ENCODE measurements around the gene PKD1L1. TPM values are rescaled to one million over a fixed set of nuclear protein-coding genes. Genes with fewer than 3 reads are reported as not detected.

Gene PKD1L1
- total RNA-seq, 1 donor from 2014 or later, result 0.17 TPM

DNA sequence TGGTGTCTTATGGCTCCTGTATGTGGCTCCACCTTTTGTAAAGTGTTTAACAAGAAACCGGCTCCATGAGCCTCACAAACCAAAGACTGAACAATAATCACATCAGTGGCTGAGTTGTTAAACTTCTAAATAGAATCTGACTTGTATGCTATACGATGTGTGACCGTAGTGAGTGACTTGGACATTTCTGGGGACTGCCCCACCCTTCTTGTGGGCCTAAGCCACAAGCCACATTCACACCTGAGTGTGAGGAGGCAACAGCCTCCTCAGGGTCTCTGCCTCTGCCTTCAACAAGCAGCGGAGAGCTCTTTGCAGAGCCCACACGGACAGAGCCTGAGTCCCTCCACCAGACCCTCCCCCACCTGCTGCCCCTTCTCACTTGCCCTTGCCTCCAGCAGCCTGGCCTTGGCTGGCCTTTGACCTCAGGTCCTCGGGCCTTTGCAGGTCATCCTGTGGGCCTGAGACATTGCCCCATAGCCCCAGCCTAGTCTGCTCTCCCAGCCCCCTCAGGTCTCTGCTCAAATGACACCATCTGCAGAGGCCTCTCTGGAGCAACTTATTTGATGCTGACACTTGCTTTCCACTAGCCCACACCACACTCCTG lies 209.6 kb downstream of the PKD1L1 start:
- TF ChIP-seq, protein P1, sequence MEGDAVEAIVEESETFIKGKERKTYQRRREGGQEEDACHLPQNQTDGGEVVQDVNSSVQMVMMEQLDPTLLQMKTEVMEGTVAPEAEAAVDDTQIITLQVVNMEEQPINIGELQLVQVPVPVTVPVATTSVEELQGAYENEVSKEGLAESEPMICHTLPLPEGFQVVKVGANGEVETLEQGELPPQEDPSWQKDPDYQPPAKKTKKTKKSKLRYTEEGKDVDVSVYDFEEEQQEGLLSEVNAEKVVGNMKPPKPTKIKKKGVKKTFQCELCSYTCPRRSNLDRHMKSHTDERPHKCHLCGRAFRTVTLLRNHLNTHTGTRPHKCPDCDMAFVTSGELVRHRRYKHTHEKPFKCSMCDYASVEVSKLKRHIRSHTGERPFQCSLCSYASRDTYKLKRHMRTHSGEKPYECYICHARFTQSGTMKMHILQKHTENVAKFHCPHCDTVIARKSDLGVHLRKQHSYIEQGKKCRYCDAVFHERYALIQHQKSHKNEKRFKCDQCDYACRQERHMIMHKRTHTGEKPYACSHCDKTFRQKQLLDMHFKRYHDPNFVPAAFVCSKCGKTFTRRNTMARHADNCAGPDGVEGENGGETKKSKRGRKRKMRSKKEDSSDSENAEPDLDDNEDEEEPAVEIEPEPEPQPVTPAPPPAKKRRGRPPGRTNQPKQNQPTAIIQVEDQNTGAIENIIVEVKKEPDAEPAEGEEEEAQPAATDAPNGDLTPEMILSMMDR (conservative IDR thresholded peaks at IDR 0.05), result no peak
- Mint-ChIP-seq H3K27me3 (peaks cover 38% of the 10 kb centered on the region), H3K9me3 (no peaks in the 10 kb centered on the region), H3K27ac (no peak overlapping the region), H3K4me1 (ENCODE audit: unreplicated experiment) (peaks cover 66% of the 10 kb centered on the region), H3K4me3 (no peak overlapping the region), H3K36me3 (no peaks in the 10 kb centered on the region)
- DNase-seq (ENCODE audit: extremely low spot score, unreplicated experiment), result no peak

DNA sequence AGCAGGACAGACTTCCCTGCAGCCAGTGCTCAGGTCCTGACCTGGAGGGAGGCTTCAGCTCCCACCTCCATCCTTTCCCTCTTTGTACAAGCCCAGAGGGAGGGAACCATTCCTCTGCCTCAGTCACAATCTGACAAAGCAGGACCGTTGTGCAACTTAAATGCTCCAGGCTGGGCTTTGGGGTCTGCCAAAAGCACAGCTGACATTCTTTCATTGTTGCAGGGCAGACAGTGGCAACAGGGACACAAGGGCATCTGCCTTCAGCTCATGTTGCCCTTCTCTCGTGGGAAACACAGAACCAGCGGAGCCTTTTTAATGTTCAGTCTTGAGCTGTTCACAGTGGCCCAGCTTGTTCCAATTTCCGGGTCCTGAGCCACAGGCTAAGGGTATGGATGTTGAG lies 210.7 kb downstream of the PKD1L1 start:
- H3K27me3 Mint-ChIP-seq, result peaks cover 38% of the 10 kb centered on the region
- H3K27ac Mint-ChIP-seq, result no peak overlapping the region
- peaks cover 61% of the 10 kb centered on the region for H3K4me1 Mint-ChIP-seq (ENCODE audit: unreplicated experiment)
- no peak overlapping the region for H3K4me3 Mint-ChIP-seq
- no peaks in the 10 kb centered on the region for H3K36me3 Mint-ChIP-seq
- DNase-seq (ENCODE audit: extremely low spot score, unreplicated experiment), result no peak
- no peaks in the 10 kb centered on the region for H3K9me3 Mint-ChIP-seq
- TF ChIP-seq, protein P1 (conservative IDR thresholded peaks at IDR 0.05), result no peak

DNA sequence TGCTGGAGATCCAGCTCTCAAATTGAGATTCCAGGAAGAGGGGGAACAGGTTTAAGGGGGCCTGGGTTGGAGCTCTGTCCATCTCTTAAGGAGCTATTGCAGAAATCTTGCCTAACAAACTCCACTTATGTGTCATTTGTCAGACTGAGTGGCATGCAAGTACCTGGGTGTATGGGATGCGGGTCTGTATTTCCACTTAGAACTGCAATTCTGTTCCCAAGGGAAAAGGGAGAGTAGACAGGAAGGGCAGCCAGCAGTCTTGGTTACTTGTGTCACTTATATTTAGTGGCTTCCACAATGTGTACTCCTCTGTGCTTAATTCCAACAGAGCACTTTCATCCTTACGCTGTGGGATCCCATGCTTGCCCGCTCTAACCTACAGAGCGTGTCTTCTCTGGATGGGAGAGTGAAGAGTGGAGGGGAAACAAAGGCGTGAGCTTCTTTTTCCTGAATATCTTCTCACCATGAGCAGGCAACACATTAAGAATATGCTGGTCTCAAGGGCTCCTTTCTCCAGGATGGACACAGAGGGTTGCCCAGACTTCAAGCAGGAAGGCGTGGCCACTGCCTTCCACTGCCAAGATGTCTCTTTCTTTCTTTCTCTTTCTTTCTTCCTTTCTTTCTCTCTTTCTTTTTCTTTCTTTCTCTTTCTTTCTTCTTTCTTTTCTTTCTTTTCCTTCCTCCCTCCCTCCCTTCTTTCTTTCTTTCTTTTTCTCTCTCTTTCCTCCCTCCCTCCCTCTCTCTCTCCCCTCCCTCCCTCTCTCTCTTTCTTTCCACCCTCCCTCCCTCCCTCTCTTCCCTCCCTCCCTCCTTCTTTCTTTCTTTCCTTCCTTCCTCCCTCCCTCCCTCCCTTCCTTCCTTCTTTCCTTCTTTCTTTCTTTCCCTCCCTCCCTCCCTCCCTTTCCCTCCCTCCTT lies 212.6 kb downstream of the PKD1L1 start:
- no peaks in the 10 kb centered on the region for H3K9me3 Mint-ChIP-seq
- H3K4me1 Mint-ChIP-seq (ENCODE audit: unreplicated experiment), result peaks cover 46% of the 10 kb centered on the region
- no peaks in the 10 kb centered on the region for H3K36me3 Mint-ChIP-seq
- no peak overlapping the region for H3K27ac Mint-ChIP-seq
- TF ChIP-seq, protein P1 (conservative IDR thresholded peaks at IDR 0.05), result no peak
- no peak for DNase-seq (ENCODE audit: extremely low spot score, unreplicated experiment)
- H3K4me3 Mint-ChIP-seq, result no peak overlapping the region
- H3K27me3 Mint-ChIP-seq, result peaks cover 34% of the 10 kb centered on the region

DNA sequence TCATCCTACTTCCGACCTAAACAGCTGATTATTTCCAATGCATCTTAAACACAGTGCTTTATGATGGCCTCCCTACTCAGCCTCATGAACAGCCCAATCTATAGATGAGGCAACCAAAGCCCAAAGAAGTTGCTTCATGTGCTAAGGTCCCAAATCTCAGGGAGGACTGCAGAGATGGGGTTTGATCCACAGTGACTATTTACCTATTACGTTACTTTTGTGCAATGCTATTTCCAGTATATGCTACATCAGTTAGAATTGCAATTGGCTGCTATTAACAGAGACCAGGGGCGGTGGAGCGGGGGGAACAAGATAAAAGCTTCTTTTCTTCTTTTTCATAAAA lies 213.3 kb downstream of the PKD1L1 start:
- Mint-ChIP-seq H3K4me3 (no peak overlapping the region), H3K27ac (no peak overlapping the region), H3K9me3 (no peaks in the 10 kb centered on the region), H3K36me3 (no peaks in the 10 kb centered on the region), H3K27me3 (peaks cover 34% of the 10 kb centered on the region), H3K4me1 (ENCODE audit: unreplicated experiment) (peaks cover 42% of the 10 kb centered on the region)
- TF ChIP-seq, protein P1 (conservative IDR thresholded peaks at IDR 0.05), result no peak
- no peak for DNase-seq (ENCODE audit: extremely low spot score, unreplicated experiment)

DNA sequence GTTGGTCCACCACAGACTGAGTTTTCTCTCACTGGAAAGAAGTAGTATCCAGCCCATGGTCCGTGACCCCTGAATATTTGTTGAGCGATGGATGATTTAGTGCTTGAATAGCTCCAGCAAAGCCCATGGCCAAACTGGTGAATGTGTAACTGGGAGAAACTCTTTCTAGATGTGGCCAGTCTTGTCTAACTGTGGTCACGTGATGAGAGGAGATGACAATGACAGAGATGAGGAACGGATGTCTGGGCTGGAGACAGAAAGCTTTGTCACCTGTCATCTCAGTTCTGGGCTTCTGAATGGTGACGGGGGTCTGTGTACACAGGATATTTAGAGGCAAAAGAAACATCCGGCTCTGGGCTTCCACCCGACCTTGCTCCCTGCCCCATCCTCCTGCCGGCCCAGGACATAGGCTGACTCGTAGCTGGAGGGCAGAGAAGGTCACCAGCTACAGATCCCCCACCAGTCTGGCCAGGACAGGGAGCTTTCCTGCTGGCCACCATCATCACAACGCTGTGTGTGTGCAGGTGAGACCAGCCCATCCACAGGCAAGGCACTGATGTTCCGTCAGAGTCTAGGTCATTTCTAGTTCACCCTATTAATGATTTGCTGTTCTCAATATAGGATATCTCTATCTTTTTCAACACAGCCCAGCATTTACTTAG lies 213.8 kb downstream of the PKD1L1 start:
- H3K4me1 Mint-ChIP-seq (ENCODE audit: unreplicated experiment), result peaks cover 37% of the 10 kb centered on the region
- no peaks in the 10 kb centered on the region for H3K9me3 Mint-ChIP-seq
- DNase-seq (ENCODE audit: extremely low spot score, unreplicated experiment), result no peak
- TF ChIP-seq, protein P1 (conservative IDR thresholded peaks at IDR 0.05), result no peak
- no peak overlapping the region for H3K27ac Mint-ChIP-seq
- peaks cover 37% of the 10 kb centered on the region for H3K27me3 Mint-ChIP-seq
- H3K36me3 Mint-ChIP-seq, result no peaks in the 10 kb centered on the region
- no peak overlapping the region for H3K4me3 Mint-ChIP-seq

All from type B pancreatic cell (in vitro differentiated cells).